ENCODE data around the gene MSLN.

Gene MSLN

DNA sequence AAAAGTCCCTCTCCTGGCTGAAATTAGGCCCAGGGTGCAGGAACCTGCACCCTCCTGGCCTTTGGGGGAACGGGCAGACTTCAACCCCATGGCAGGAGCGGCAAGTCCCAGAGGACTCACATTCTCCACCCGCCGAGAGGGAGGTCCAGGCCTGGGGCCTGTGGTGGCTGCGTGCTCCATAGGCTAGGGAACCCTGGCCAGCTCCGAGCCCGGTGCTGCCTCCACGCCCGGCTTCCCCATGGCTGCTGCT lies 34.4 kb upstream of the MSLN start:
- peak overlapping the region; percentile 53 for H3K4me3 ChIP-seq (ENCODE audit: low read depth, low read length, poor library complexity, severe bottlenecking)
- H3K4me2 ChIP-seq (ENCODE audit: low read length): peak overlapping the region; percentile 61
- no peaks in the 10 kb centered on the region for H3K27me3 ChIP-seq (ENCODE audit: insufficient read depth, low read length)
- no peaks in the 10 kb centered on the region for H3K9me2 ChIP-seq (ENCODE audit: low read depth, low read length)
- H3K9me3 ChIP-seq (ENCODE audit: low read length): no peaks in the 10 kb centered on the region
- no peak overlapping the region; the same call in 1 of the 2 replicates for H3K9ac ChIP-seq (ENCODE audit: low read length)
- H3K27ac ChIP-seq (ENCODE audit: low read depth, low read length, poor library complexity, severe bottlenecking): no peak overlapping the region
- H3K79me2 ChIP-seq (ENCODE audit: insufficient read depth, low read length): no peaks in the 10 kb centered on the region
- H4K20me1 ChIP-seq (ENCODE audit: insufficient read depth, low read length): no peaks in the 10 kb centered on the region
- no peak overlapping the region for H2AFZ ChIP-seq (ENCODE audit: low read length)
- peaks cover 4% of the 10 kb centered on the region; the same call in 1 of the 2 replicates for H3F3A ChIP-seq (ENCODE audit: insufficient read depth, low read length)
- H3K4me1 ChIP-seq (ENCODE audit: insufficient read depth, low read length, severe bottlenecking): peaks cover 38% of the 10 kb centered on the region
- H3K36me3 ChIP-seq (ENCODE audit: insufficient read depth, low read length): peaks cover 20% of the 10 kb centered on the region
- TF ChIP-seq, protein P1, sequence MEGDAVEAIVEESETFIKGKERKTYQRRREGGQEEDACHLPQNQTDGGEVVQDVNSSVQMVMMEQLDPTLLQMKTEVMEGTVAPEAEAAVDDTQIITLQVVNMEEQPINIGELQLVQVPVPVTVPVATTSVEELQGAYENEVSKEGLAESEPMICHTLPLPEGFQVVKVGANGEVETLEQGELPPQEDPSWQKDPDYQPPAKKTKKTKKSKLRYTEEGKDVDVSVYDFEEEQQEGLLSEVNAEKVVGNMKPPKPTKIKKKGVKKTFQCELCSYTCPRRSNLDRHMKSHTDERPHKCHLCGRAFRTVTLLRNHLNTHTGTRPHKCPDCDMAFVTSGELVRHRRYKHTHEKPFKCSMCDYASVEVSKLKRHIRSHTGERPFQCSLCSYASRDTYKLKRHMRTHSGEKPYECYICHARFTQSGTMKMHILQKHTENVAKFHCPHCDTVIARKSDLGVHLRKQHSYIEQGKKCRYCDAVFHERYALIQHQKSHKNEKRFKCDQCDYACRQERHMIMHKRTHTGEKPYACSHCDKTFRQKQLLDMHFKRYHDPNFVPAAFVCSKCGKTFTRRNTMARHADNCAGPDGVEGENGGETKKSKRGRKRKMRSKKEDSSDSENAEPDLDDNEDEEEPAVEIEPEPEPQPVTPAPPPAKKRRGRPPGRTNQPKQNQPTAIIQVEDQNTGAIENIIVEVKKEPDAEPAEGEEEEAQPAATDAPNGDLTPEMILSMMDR (IDR thresholded peaks at IDR 0.05; ENCODE audit: low read length): no peak

GRCh38 chr16:726438-727290 lies 33.9 kb upstream of the MSLN start, which contains the start of the genes CCDC78 and HAGHL:
Gene CCDC78, minus strand, starts transcription at chr16:726443. Its CDS starts 76 bp downstream, at chr16:726367.
Gene HAGHL, plus strand, starts transcription at chr16:727106. Its CDS starts 404 bp downstream, at chr16:727510.
- Histone ChIP-seq H3K9me2 (ENCODE audit: low read depth, low read length) (no peaks in the 10 kb centered on the region), H3K4me1 (ENCODE audit: insufficient read depth, low read length, severe bottlenecking) (peaks cover 34% of the 10 kb centered on the region), H3K36me3 (ENCODE audit: insufficient read depth, low read length) (peaks cover 25% of the 10 kb centered on the region), H2AFZ (ENCODE audit: low read length) (no peak within 1 kb of the TSS), H3K27me3 (ENCODE audit: insufficient read depth, low read length) (no peaks in the 10 kb centered on the region), H4K20me1 (ENCODE audit: insufficient read depth, low read length) (no peaks in the 10 kb centered on the region), H3K79me2 (ENCODE audit: insufficient read depth, low read length) (no peaks in the 10 kb centered on the region), H3K9ac (ENCODE audit: low read length) (peak within 1 kb of the TSS; percentile 92), H3K9me3 (ENCODE audit: low read length) (no peaks in the 10 kb centered on the region), H3K4me3 (ENCODE audit: low read depth, low read length, poor library complexity, severe bottlenecking) (peak within 1 kb of the TSS; percentile 93), H3F3A (ENCODE audit: insufficient read depth, low read length) (peaks cover 4% of the 10 kb centered on the region; the same call in 1 of the 2 replicates), H3K4me2 (ENCODE audit: low read length) (peak within 1 kb of the TSS; percentile 95), H3K27ac (ENCODE audit: low read depth, low read length, poor library complexity, severe bottlenecking) (peak within 1 kb of the TSS; percentile 33)
- TF ChIP-seq, protein P1 (IDR thresholded peaks at IDR 0.05; ENCODE audit: low read length): no peak
- TF ChIP-seq EZH2 (IDR thresholded peaks at IDR 0.05; ENCODE audit: borderline replicate concordance, low read length): no peak

DNA sequence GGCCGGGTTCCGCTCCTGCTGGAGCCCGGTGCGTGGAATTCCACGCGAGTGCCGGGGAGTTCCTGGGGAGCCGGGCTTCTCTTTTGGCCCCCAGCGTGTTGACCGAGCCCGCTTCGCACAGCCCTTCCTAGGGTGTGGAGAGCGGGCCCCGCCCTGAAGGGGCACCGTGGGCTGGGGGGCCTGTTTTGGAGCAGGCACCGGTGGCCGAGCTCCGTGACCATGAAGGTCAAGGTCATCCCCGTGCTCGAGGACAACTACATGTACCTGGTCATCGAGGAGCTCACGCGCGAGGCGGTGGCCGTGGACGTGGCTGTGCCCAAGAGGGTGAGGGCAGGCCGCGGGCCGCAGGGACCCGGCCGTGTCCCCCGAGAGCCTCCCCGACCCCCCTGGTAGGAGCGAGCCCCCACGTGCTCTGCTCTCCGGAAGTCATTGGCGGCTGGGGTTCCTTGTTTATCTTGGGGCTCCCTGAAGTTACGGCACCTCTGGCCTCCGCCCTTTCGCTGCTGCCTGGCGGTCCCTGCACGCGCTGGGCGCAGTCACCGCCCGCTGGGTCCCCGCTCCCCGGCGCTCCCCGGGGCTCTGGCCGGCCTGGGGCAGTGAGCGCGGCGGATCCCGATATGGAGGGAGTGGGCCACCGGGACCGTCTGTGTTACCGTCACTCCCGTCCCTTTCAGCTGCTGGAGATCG lies 33.1 kb upstream of the MSLN start:
- Histone ChIP-seq H3K36me3 (ENCODE audit: insufficient read depth, low read length) (peaks cover 32% of the 10 kb centered on the region), H3K9me2 (ENCODE audit: low read depth, low read length) (no peaks in the 10 kb centered on the region), H3F3A (ENCODE audit: insufficient read depth, low read length) (peaks cover 4% of the 10 kb centered on the region; the same call in 1 of the 2 replicates), H2AFZ (ENCODE audit: low read length) (no peak overlapping the region), H3K9me3 (ENCODE audit: low read length) (no peaks in the 10 kb centered on the region), H3K27me3 (ENCODE audit: insufficient read depth, low read length) (no peaks in the 10 kb centered on the region), H3K4me3 (ENCODE audit: low read depth, low read length, poor library complexity, severe bottlenecking) (peak overlapping the region; percentile 93), H3K27ac (ENCODE audit: low read depth, low read length, poor library complexity, severe bottlenecking) (peak overlapping the region; percentile 33), H3K79me2 (ENCODE audit: insufficient read depth, low read length) (no peaks in the 10 kb centered on the region), H3K4me1 (ENCODE audit: insufficient read depth, low read length, severe bottlenecking) (peaks cover 30% of the 10 kb centered on the region), H3K9ac (ENCODE audit: low read length) (peak overlapping the region; percentile 92), H3K4me2 (ENCODE audit: low read length) (peak overlapping the region; percentile 95), H4K20me1 (ENCODE audit: insufficient read depth, low read length) (no peaks in the 10 kb centered on the region)
- TF ChIP-seq EZH2 (IDR thresholded peaks at IDR 0.05; ENCODE audit: borderline replicate concordance, low read length): no peak
- TF ChIP-seq, protein P1 (IDR thresholded peaks at IDR 0.05; ENCODE audit: low read length): no peak

All from OCI-LY1 (cell line).